HL-60/S4 treated with retinoic acid at 250 ng/mL for 4 days and 3 days (cell line): ENCODE results near the gene PNMA8B.
"Not testable (repeated sequence)": the region's sequence is repeated elsewhere in the genome, so short reads cannot be mapped to it uniquely, and the experiment has no call there.

Experiments
- in situ Hi-C: fragments of 300-500 bp; cut with MboI; formaldehyde crosslinking; loops from 2 replicates; pipeline ENCODE4 v1.7.0; 2022; ENCODE audit warnings: low sequenced_read_pairs

The PNMA8B gene

GRCh38 chr19:46495786-46496099, at the start of gene PNMA8B:
Gene PNMA8B, minus strand, starts transcription at chr19:46495867. Its CDS starts 402 bp downstream, at chr19:46495465.
- in situ Hi-C loops: no loop called here

- in situ Hi-C loops: no loop called here
Observed at GRCh38 chr19:46544651-46545050, 49.0 kb upstream of the PNMA8B start.

- in situ Hi-C loops: no loop called here
Observed at GRCh38 chr19:46542428-46543230, 47.0 kb upstream of the PNMA8B start.

- in situ Hi-C loops: no loop called here
Observed at GRCh38 chr19:46537136-46538097, 41.8 kb upstream of the PNMA8B start.

- in situ Hi-C loops: no loop called here
Observed at GRCh38 chr19:46536391-46536790, 40.7 kb upstream of the PNMA8B start.

GRCh38 chr19:46533621-46534081, 38.0 kb upstream of the PNMA8B start:
- in situ Hi-C loops: no loop called here

GRCh38 chr19:46533078-46533620, 37.5 kb upstream of the PNMA8B start:
- in situ Hi-C loops: no loop called here

GRCh38 chr19:46530636-46531035, 35.0 kb upstream of the PNMA8B start:
- in situ Hi-C loops: no loop called here

- in situ Hi-C loops: no loop called here
Observed at GRCh38 chr19:46529622-46530451, 34.2 kb upstream of the PNMA8B start.

GRCh38 chr19:46528601-46529590, 33.2 kb upstream of the PNMA8B start:
- in situ Hi-C loops: no loop called here

GRCh38 chr19:46526801-46527200, 31.1 kb upstream of the PNMA8B start:
- in situ Hi-C loops: not testable (repeated sequence)

- in situ Hi-C loops: no loop called here
Observed at GRCh38 chr19:46524308-46524707, 28.6 kb upstream of the PNMA8B start.

- in situ Hi-C loops: not testable (repeated sequence)
Observed at GRCh38 chr19:46522988-46523387, 27.3 kb upstream of the PNMA8B start.

GRCh38 chr19:46521241-46521868, 25.7 kb upstream of the PNMA8B start:
- in situ Hi-C loops: no loop called here

- in situ Hi-C loops: no loop called here
Observed at GRCh38 chr19:46520616-46521015, 24.9 kb upstream of the PNMA8B start.

- in situ Hi-C loops: no loop called here
Observed at GRCh38 chr19:46517471-46517870, 21.8 kb upstream of the PNMA8B start.

GRCh38 chr19:46515879-46516350, 20.2 kb upstream of the PNMA8B start:
- in situ Hi-C loops: no loop called here

GRCh38 chr19:46515290-46515609, 19.6 kb upstream of the PNMA8B start:
- in situ Hi-C loops: no loop called here
